GM12878 (cell line): ENCODE measurements around the gene EEFSEC.

ENCODE experiments used
- CTCF ChIP-seq, 3 experiments: IDR thresholded peaks in 2 of 3; conservative IDR thresholded peaks in 1 of 3; 2 replicates each; pipeline ENCODE4 v1.5.1; 2011; ENCODE audit warnings: low read depth in 3 of 3, low read length in 3 of 3, mild to moderate bottlenecking in 3 of 3, control low read depth in 2 of 3, moderate library complexity in 2 of 3, inconsistent platforms in 1 of 3, mixed read lengths in 1 of 3; ENCODE audit not compliant: control insufficient read depth in 2 of 3, insufficient read depth in 1 of 3; ENCODE audit errors: extremely low read depth in 1 of 3
- CUX1 ChIP-seq: IDR thresholded peaks from 2 replicates; pipeline ENCODE4 v1.6.1; 2012; ENCODE audit warnings: improper control_type of control experiment, low read depth, low read length; ENCODE audit not compliant: insufficient replicate concordance
- ETV6 ChIP-seq, 2 experiments: fragments of 450-650 bp in 1 of 2; IDR thresholded peaks in 1 of 2; conservative IDR thresholded peaks in 1 of 2; 2 replicates each; pipeline ENCODE4 v1.6.1; 2014; ENCODE audit warnings: antibody characterized with exemption in 1 of 2, borderline replicate concordance in 1 of 2, low read depth in 1 of 2, mild to moderate bottlenecking in 1 of 2, moderate library complexity in 1 of 2
- HDAC6 ChIP-seq: fragments of 200-600 bp; sonication (generic); IDR thresholded peaks from one replicate; pipeline ENCODE4 v1.8.0; 2017; ENCODE audit warnings: antibody characterized with exemption; ENCODE audit not compliant: unreplicated experiment
- HDGF ChIP-seq: fragments of 450-650 bp; IDR thresholded peaks from 2 replicates; pipeline ENCODE4 v1.6.1; 2016; ENCODE audit warnings: antibody characterized with exemption
- MAX ChIP-seq: IDR thresholded peaks from 2 replicates; pipeline ENCODE4 v1.6.1; 2012; ENCODE audit warnings: low read depth, low read length, improper control_type of control experiment
- PML ChIP-seq: IDR thresholded peaks from 2 replicates; pipeline ENCODE4 v1.6.1; 2012; ENCODE audit warnings: low read length, inconsistent platforms
- POLR2A ChIP-seq: IDR thresholded peaks from 2 replicates; pipeline ENCODE4 v1.6.1; 2011; ENCODE audit warnings: low read depth, mild to moderate bottlenecking, low read length
- RAD21 ChIP-seq: IDR thresholded peaks from 2 replicates; pipeline ENCODE4 v1.6.1; 2011; ENCODE audit warnings: mild to moderate bottlenecking, low read depth, low read length, moderate library complexity; ENCODE audit not compliant: insufficient read depth
- SMAD1 ChIP-seq: fragments of 450-650 bp; IDR thresholded peaks from 2 replicates; pipeline ENCODE4 v1.6.1; 2018; ENCODE audit warnings: mild to moderate bottlenecking, low read depth; ENCODE audit not compliant: partially characterized antibody
- SMARCA5 ChIP-seq: fragments of 450-650 bp; IDR thresholded peaks from 2 replicates; pipeline ENCODE4 v1.6.1; 2017; ENCODE audit warnings: mild to moderate bottlenecking
- SMC3 ChIP-seq: IDR thresholded peaks from 2 replicates; pipeline ENCODE4 v1.6.1; 2011; ENCODE audit warnings: low read length, improper control_type of control experiment, borderline replicate concordance
- USF1 ChIP-seq: IDR thresholded peaks from 2 replicates; pipeline ENCODE4 v1.6.1; 2011; ENCODE audit warnings: borderline replicate concordance, low read depth, mild to moderate bottlenecking, moderate library complexity, mixed read lengths, low read length; ENCODE audit not compliant: insufficient read depth; ENCODE audit errors: extremely low read length
- TF ChIP-seq, protein P1 (sequence below): IDR thresholded peaks from 2 replicates; pipeline ENCODE4 v1.6.1; 2011; ENCODE audit warnings: low read depth, mild to moderate bottlenecking, low read length, moderate library complexity, borderline replicate concordance; ENCODE audit errors: extremely low read depth

DNA sequence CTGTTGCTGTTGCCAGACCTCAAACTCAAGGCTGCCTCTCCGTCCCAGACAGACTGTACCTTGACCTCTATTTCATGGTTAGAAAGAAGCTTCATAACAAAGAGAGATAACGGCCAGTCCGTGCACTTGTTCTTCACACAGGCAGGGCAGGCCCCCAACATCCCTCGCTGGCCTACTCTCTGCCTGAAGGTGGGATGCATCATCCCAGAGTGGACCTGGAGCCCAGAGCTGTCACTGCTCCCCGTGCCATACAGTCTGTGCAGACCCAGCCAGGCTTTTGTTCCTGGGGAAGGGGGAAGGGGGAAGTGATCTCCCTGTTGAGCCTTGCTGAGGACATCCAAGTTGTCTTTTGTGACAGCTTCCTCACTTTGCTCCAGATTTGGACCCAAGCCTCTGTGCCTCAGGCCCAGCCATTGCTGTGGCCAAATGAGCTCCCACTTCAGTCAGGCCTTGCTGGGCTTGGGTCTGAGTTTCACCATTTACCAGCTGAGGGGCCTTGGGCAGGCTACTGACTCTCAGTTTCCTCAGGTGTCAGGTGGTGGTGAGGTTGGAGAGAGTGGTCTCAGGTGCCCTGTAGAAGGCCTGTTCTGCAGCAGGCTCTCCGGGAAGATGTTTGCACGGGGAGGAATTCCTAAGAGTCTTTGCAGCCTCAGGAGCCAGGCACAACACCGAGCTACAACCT lies 171.8 kb downstream of the EEFSEC start:
- TF ChIP-seq SMC3 (no peak), SMARCA5 (no peak), USF1 (no peak), PML (no peak), ETV6 (conservative IDR thresholded peaks at IDR 0.05 in 1 of 2, IDR thresholded peaks at IDR 0.05 in 1 of 2; ENCODE audit: borderline replicate concordance in 1 of 2, low read depth in 1 of 2) (no peak), SMAD1 (no peak), MAX (no peak), HDAC6 (no peak), POLR2A (no peak), CTCF (IDR thresholded peaks at IDR 0.05 in 2 of 3, conservative IDR thresholded peaks at IDR 0.05 in 1 of 3; ENCODE audit: control insufficient read depth in 2 of 3, extremely low read depth in 1 of 3, insufficient read depth in 1 of 3, low read depth in 3 of 3, low read length in 3 of 3) (no peak), RAD21 (no peak), CUX1 (no peak), HDGF (no peak)
- TF ChIP-seq, protein P1, sequence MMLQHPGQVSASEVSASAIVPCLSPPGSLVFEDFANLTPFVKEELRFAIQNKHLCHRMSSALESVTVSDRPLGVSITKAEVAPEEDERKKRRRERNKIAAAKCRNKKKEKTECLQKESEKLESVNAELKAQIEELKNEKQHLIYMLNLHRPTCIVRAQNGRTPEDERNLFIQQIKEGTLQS: no peak
